Caco-2 (cell line): ENCODE data around the gene NECTIN1. TPM values are rescaled to one million over a fixed set of nuclear protein-coding genes. Genes with fewer than 3 reads are reported as not detected.

Source experiments
- BruUV-seq: library from RNA; stranded (reverse); fragments of 400-500 nt; replicated peaks from 2 replicates; lab custom pipeline; 2021; lab: Mats Ljungman, UMichigan
- CTCF ChIA-PET: fragments of 300-600 bp; sonication (Branson Sonifier 250); formaldehyde crosslinking; loops from one replicate; lab custom pipeline; 2022; ENCODE audit warnings: antibody characterized with exemption; lab: Charles Lee
- POLR2A ChIA-PET: fragments of 300-600 bp; sonication (Branson Sonifier 250); formaldehyde crosslinking; loops from one replicate; lab custom pipeline; 2022; ENCODE audit warnings: antibody characterized with exemption; lab: Charles Lee
- DNase-seq, 2 experiments: peaks; one replicate each; pipeline versions ENCODE4 v3.0.0 to v3.0.0-alpha.2; 2020 to 2022
- H3K27me3 ChIP-seq: replicated peaks from 2 replicates; pipeline ENCODE4 v1.6.0; 2011; ENCODE audit warnings: low read length; ENCODE audit not compliant: control insufficient read depth, insufficient read depth
- H3K36me3 ChIP-seq: 2 replicates; pipeline ENCODE4 v1.5.1; 2011; ENCODE audit warnings: low read length; ENCODE audit not compliant: control insufficient read depth, insufficient read depth
- H3K4me1 ChIP-seq: fragments of 250-450 bp; sonication (Bioruptor Pico); 2 replicates; pipeline ENCODE4 v1.5.1; 2020; ENCODE audit warnings: mild to moderate bottlenecking
- H3K4me3 ChIP-seq: 2 replicates; pipeline ENCODE4 v1.5.1; 2011; ENCODE audit warnings: low read depth, mild to moderate bottlenecking, control low read depth, low read length
- H3K9me3 ChIP-seq: fragments of 250-450 bp; sonication (Bioruptor Pico); 2 replicates; pipeline ENCODE4 v1.5.1; 2020; ENCODE audit warnings: mild to moderate bottlenecking, moderate library complexity
- H3K27ac Mint-ChIP-seq: one replicate; pipeline ENCODE4 v1.8.0; 2022; ENCODE audit warnings: mixed read lengths; ENCODE audit not compliant: unreplicated experiment
- H3K27me3 Mint-ChIP-seq: one replicate; pipeline ENCODE4 v1.8.0; 2022; ENCODE audit warnings: mixed read lengths; ENCODE audit not compliant: insufficient read depth, unreplicated experiment
- H3K36me3 Mint-ChIP-seq: one replicate; pipeline ENCODE4 v1.8.0; 2022; ENCODE audit warnings: mild to moderate bottlenecking, mixed read lengths; ENCODE audit not compliant: insufficient read depth, unreplicated experiment
- H3K4me1 Mint-ChIP-seq: one replicate; pipeline ENCODE4 v1.8.0; 2022; ENCODE audit warnings: low read depth, mixed read lengths; ENCODE audit not compliant: unreplicated experiment
- H3K4me3 Mint-ChIP-seq: one replicate; pipeline ENCODE4 v1.8.0; 2022; ENCODE audit warnings: mild to moderate bottlenecking, moderate library complexity, mixed read lengths; ENCODE audit not compliant: unreplicated experiment
- H3K9me3 Mint-ChIP-seq: one replicate; pipeline ENCODE4 v1.8.0; 2022; ENCODE audit warnings: mixed read lengths; ENCODE audit not compliant: unreplicated experiment
- CTCF ChIP-seq, 2 experiments: fragments of 200-600 bp in 1 of 2; IDR thresholded peaks; 1 replicate in 1 of 2; 2 replicates in 1 of 2; pipeline versions ENCODE4 v1.5.1 to v1.8.0; 2011 to 2022; ENCODE audit warnings: antibody characterized with exemption in 1 of 2, control low read depth in 1 of 2, inconsistent platforms in 1 of 2, low read depth in 1 of 2, low read length in 1 of 2, mild to moderate bottlenecking in 1 of 2, moderate library complexity in 1 of 2; ENCODE audit not compliant: insufficient read depth in 1 of 2, severe bottlenecking in 1 of 2, unreplicated experiment in 1 of 2
- intact Hi-C: fragments of 100-400 bp; cut with micrococcal nuclease; formaldehyde crosslinking; loops from one replicate; pipeline ENCODE4 v1.10.0; 2022; ENCODE audit not compliant: unreplicated experiment
- total RNA-seq: library from RNA; stranded (reverse); gene quantifications from 2 replicates; pipeline ENCODE4 v1.2.3, GENCODE V29; 2022

NECTIN1 gene
- total RNA-seq, 1 experiment from 2014 or later, result 60.1 TPM

GRCh38 chr11:119706029-119706428, 23.0 kb downstream of the NECTIN1 start:
- Mint-ChIP-seq H3K4me3 (no peak overlapping the region), H3K27ac (no peak overlapping the region), H3K4me1 (peaks cover 52% of the 10 kb centered on the region), H3K27me3 (no peaks in the 10 kb centered on the region), H3K9me3 (no peaks in the 10 kb centered on the region), H3K36me3 (peaks cover 6% of the 10 kb centered on the region)
- Histone ChIP-seq H3K27me3 (no peaks in the 10 kb centered on the region), H3K4me3 (no peak overlapping the region), H3K9me3 (no peaks in the 10 kb centered on the region), H3K4me1 (peaks cover 40% of the 10 kb centered on the region), H3K36me3 (peaks cover 3% of the 10 kb centered on the region)
- BruUV-seq, result no TSS peak
- TF ChIP-seq CTCF (IDR thresholded peaks at IDR 0.05; ENCODE audit: insufficient read depth in 1 of 2, low read depth in 1 of 2, low read length in 1 of 2, severe bottlenecking in 1 of 2, unreplicated experiment in 1 of 2), result no peak
- ChIA-PET POLR2A (no interaction called here), CTCF (no interaction called here)
- intact Hi-C loops, result no loop called here
- DNase-seq, result no peak

GRCh38 chr11:119705362-119705761, 23.6 kb downstream of the NECTIN1 start:
- intact Hi-C loops, result no loop called here
- H3K9me3 ChIP-seq, result no peaks in the 10 kb centered on the region
- H3K36me3 ChIP-seq, result peaks cover 4% of the 10 kb centered on the region
- no peak for TF ChIP-seq CTCF (IDR thresholded peaks at IDR 0.05; ENCODE audit: insufficient read depth in 1 of 2, low read depth in 1 of 2, low read length in 1 of 2, severe bottlenecking in 1 of 2, unreplicated experiment in 1 of 2)
- Mint-ChIP-seq H3K36me3 (peaks cover 6% of the 10 kb centered on the region), H3K9me3 (no peaks in the 10 kb centered on the region), H3K4me3 (no peak overlapping the region), H3K27ac (peak overlapping the region; percentile 19), H3K4me1 (peaks cover 48% of the 10 kb centered on the region), H3K27me3 (no peaks in the 10 kb centered on the region)
- no TSS peak for BruUV-seq
- DNase-seq, result no peak
- ChIA-PET CTCF (interaction anchor here (1.0 to 5.4 kb wide), 2 partner anchors 8 to 23 kb away, joined by 7 to 40 read pairs; partner anchors contain the start of gene NECTIN1), POLR2A (no interaction called here)
- no peak overlapping the region for H3K4me3 ChIP-seq
- H3K4me1 ChIP-seq, result peaks cover 36% of the 10 kb centered on the region
- no peaks in the 10 kb centered on the region for H3K27me3 ChIP-seq

GRCh38 chr11:119704849-119705248, 24.2 kb downstream of the NECTIN1 start:
- Histone ChIP-seq H3K4me3 (no peak overlapping the region), H3K27me3 (no peaks in the 10 kb centered on the region), H3K4me1 (peaks cover 34% of the 10 kb centered on the region), H3K36me3 (peaks cover 4% of the 10 kb centered on the region), H3K9me3 (no peaks in the 10 kb centered on the region)
- ChIA-PET POLR2A (no interaction called here), CTCF (interaction anchor here (0.5 to 5.4 kb wide), 3 partner anchors 8 to 1077 kb away, joined by 3 to 40 read pairs (median 7); partner anchors contain the start of gene NECTIN1)
- peak; percentile 47 to 71 for DNase-seq
- Mint-ChIP-seq H3K27me3 (no peaks in the 10 kb centered on the region), H3K9me3 (no peaks in the 10 kb centered on the region), H3K4me3 (no peak overlapping the region), H3K27ac (peak overlapping the region; percentile 19), H3K4me1 (peaks cover 43% of the 10 kb centered on the region), H3K36me3 (peaks cover 6% of the 10 kb centered on the region)
- intact Hi-C loops, result no loop called here
- no peak for TF ChIP-seq CTCF (IDR thresholded peaks at IDR 0.05; ENCODE audit: insufficient read depth in 1 of 2, low read depth in 1 of 2, low read length in 1 of 2, severe bottlenecking in 1 of 2, unreplicated experiment in 1 of 2)
- BruUV-seq, result no TSS peak
